GM12878 (cell line): ENCODE measurements around the gene CD27. TPM values are rescaled to one million over a fixed set of nuclear protein-coding genes. Genes with fewer than 3 reads are reported as not detected.

Experiments used
- ASH2L ChIP-seq: fragments of 300-600, 200-600 bp; sonication (generic); IDR thresholded peaks from 2 replicates; pipeline ENCODE4 v1.6.1; 2017; ENCODE audit warnings: low read depth, mild to moderate bottlenecking, borderline replicate concordance
- BACH1 ChIP-seq: fragments of 450-650 bp; IDR thresholded peaks from 2 replicates; pipeline ENCODE4 v1.6.1; 2017; ENCODE audit warnings: mild to moderate bottlenecking, borderline replicate concordance
- BRCA1 ChIP-seq: IDR thresholded peaks from 2 replicates; pipeline ENCODE4 v1.6.1; 2011; ENCODE audit warnings: low read depth, low read length, improper control_type of control experiment
- CBX5 ChIP-seq: sonication (generic); IDR thresholded peaks from 2 replicates; pipeline ENCODE4 v1.6.1; 2016; ENCODE audit warnings: low read depth, moderate library complexity, mild to moderate bottlenecking, inconsistent platforms
- CEBPB ChIP-seq, 2 experiments: fragments of 150-350 bp in 1 of 2; IDR thresholded peaks; 2 replicates each; pipeline ENCODE4 v1.6.1; 2012 to 2014; ENCODE audit warnings: low read depth in 2 of 2, low read length in 2 of 2, borderline replicate concordance in 1 of 2, inconsistent platforms in 1 of 2
- CHD1 ChIP-seq: IDR thresholded peaks from 2 replicates; pipeline ENCODE4 v1.6.1; 2012; ENCODE audit warnings: low read depth, low read length, improper control_type of control experiment
- DPF2 ChIP-seq: fragments of 450-650 bp; IDR thresholded peaks from 2 replicates; pipeline ENCODE4 v1.6.1; 2017; ENCODE audit warnings: mild to moderate bottlenecking
- E2F8 ChIP-seq: fragments of 450-650 bp; IDR thresholded peaks from 2 replicates; pipeline ENCODE4 v1.6.1; 2018; ENCODE audit warnings: mild to moderate bottlenecking, low read depth, moderate library complexity; ENCODE audit not compliant: partially characterized antibody
- E4F1 ChIP-seq: fragments of 450-650 bp; IDR thresholded peaks from 2 replicates; pipeline ENCODE4 v1.6.1; 2018; ENCODE audit warnings: borderline replicate concordance, mild to moderate bottlenecking; ENCODE audit not compliant: partially characterized antibody
- MTA3 ChIP-seq: IDR thresholded peaks from 2 replicates; pipeline ENCODE4 v1.6.1; 2012; ENCODE audit warnings: low read length, inconsistent platforms, borderline replicate concordance
- NFIC ChIP-seq: IDR thresholded peaks from 2 replicates; pipeline ENCODE4 v1.6.1; 2012; ENCODE audit warnings: low read depth, mild to moderate bottlenecking, inconsistent platforms, low read length, moderate library complexity
- NFYB ChIP-seq: IDR thresholded peaks from 2 replicates; pipeline ENCODE4 v1.6.1; 2011; ENCODE audit warnings: low read depth, mild to moderate bottlenecking, low read length, improper control_type of control experiment, moderate library complexity; ENCODE audit not compliant: insufficient read depth
- NR2F1 ChIP-seq: fragments of 450-650 bp; conservative IDR thresholded peaks from 2 replicates; pipeline ENCODE4 v1.6.1; 2017; ENCODE audit warnings: mild to moderate bottlenecking
- PAX8 ChIP-seq: fragments of 450-650 bp; IDR thresholded peaks from 2 replicates; pipeline ENCODE4 v1.6.1; 2017; ENCODE audit warnings: mild to moderate bottlenecking, moderate library complexity
- POLR2AphosphoS2 ChIP-seq: IDR thresholded peaks from 2 replicates; pipeline ENCODE4 v1.6.1; 2011; ENCODE audit warnings: low read depth, mild to moderate bottlenecking, low read length, improper control_type of control experiment, moderate library complexity
- RELB ChIP-seq: fragments of 450-650 bp; IDR thresholded peaks from 2 replicates; pipeline ENCODE4 v1.6.1; 2017; ENCODE audit warnings: low read depth, mild to moderate bottlenecking, moderate library complexity
- SP1 ChIP-seq: IDR thresholded peaks from one replicate; pipeline ENCODE4 v1.6.1; 2011; ENCODE audit warnings: low read depth, low read length
- SPI1 ChIP-seq: IDR thresholded peaks from 2 replicates; pipeline ENCODE4 v1.6.1; 2011; ENCODE audit warnings: low read depth, mild to moderate bottlenecking, low read length, moderate library complexity, borderline replicate concordance; ENCODE audit not compliant: insufficient read depth
- TCF7 ChIP-seq: IDR thresholded peaks from 2 replicates; pipeline ENCODE4 v1.6.1; 2014; ENCODE audit warnings: antibody characterized with exemption, borderline replicate concordance
- ZBTB33 ChIP-seq: fragments of 450-650 bp; IDR thresholded peaks from 2 replicates; pipeline ENCODE4 v1.6.1; 2017; ENCODE audit warnings: mild to moderate bottlenecking
- ZNF217 ChIP-seq: fragments of 450-650 bp; IDR thresholded peaks from 2 replicates; pipeline ENCODE4 v1.6.1; 2017; ENCODE audit warnings: antibody characterized with exemption, mild to moderate bottlenecking
- ZNF274 ChIP-seq: IDR thresholded peaks from one replicate; pipeline ENCODE4 v1.8.0; 2011; ENCODE audit not compliant: insufficient read length, insufficient read depth
- polyA plus RNA-seq, 11 experiments: library from polyadenylated mRNA; depleted of rRNA in 4 of 11; unstranded in 6 of 11; stranded (reverse) in 5 of 11; fragments of >200 nt; fragmentation: Nextera tagmentation in 4 of 11; fragmentation: Illumina TruSeq in 1 of 11; extraction: Ambion mirVana in 4 of 11; extraction: Trizol in 1 of 11; gene quantifications; 1 replicate in 1 of 11; 2 replicates in 10 of 11; pipeline versions ENCODE4 v1.2.1 to v1.2.3, GENCODE V29; 2011 to 2016; ENCODE audit warnings: inconsistent platforms in 2 of 11, missing spikeins in 2 of 11, low read depth in 1 of 11
- total RNA-seq, 4 experiments: library from RNA; depleted of rRNA in 3 of 4; stranded (reverse); fragments of >200 nt in 3 of 4; fragmentation: Illumina TruSeq in 1 of 4; extraction: Trizol in 1 of 4; gene quantifications; 2 replicates each; pipeline versions ENCODE4 v1.2.1 to v1.2.3, GENCODE V29; 2013 to 2021

Gene CD27
- total and polyA plus RNA-seq, 10 of the 15 experiments (the other 5 are each of a cell fraction or from before 2014, with no cell fraction given): 4.9 to 184 (median 106) TPM

GRCh38 chr12:6470375-6471163 is 25.8 kb downstream of the CD27 start, which contains the start of gene VAMP1 (continued):
- no peak for TF ChIP-seq CBX5
- TF ChIP-seq MTA3: no peak
- peak; percentile 96 for TF ChIP-seq SP1
- no peak for TF ChIP-seq BRCA1
- TF ChIP-seq RELB: peak; percentile 78
- no peak for TF ChIP-seq NFIC
- TF ChIP-seq ZBTB33: no peak
- no peak for TF ChIP-seq TCF7
- TF ChIP-seq E4F1: no peak
- peak; percentile 5; the same call in 1 of the 2 replicates for TF ChIP-seq SPI1
- TF ChIP-seq NR2F1: 0 out of 2 replicates have a peak, but pooled peaks have one; percentile 39
- peak; percentile 95 for TF ChIP-seq BACH1
- peak; percentile 98 for TF ChIP-seq POLR2AphosphoS2
- no peak for TF ChIP-seq ZNF274
- TF ChIP-seq DPF2: peak; percentile 81
- no peak for TF ChIP-seq ASH2L
- TF ChIP-seq CEBPB (IDR thresholded peaks at IDR 0.05; ENCODE audit: borderline replicate concordance in 1 of 2, low read depth in 2 of 2, low read length in 2 of 2): no peak; a peak in 1 of 4 replicates
- peak; percentile 85 for TF ChIP-seq NFYB
- no peak for TF ChIP-seq CHD1
- no peak for TF ChIP-seq ZNF217
- TF ChIP-seq E2F8: no peak
- no peak for TF ChIP-seq PAX8
